ENCODE measurements around the gene AGTR1.
"Not testable (repeated sequence)": the region's sequence is repeated elsewhere in the genome, so short reads cannot be mapped to it uniquely, and the experiment has no call there.

Gene AGTR1

DNA sequence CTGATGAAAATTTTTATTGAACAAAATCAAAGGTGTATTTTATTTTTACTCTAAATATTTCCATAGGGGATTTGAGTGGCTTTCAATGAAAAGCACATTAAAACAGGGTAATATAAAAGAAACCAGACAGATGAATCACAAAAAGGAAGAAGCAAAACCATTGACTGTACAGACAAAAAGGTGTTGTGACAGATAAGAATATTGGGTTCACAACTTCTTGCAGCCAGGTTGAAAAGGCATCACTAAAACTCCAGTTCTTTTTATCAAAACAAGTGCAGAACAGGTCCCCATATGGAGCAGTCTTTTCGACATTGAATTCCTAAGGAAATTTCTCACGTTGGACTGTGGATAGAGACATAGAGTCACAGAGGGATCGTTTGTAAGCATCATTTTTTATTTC lies 53.8 kb downstream of the AGTR1 start:
- no peak for TF ChIP-seq ARNT (IDR thresholded peaks at IDR 0.05)
- no peak for TF ChIP-seq FOXA1 (IDR thresholded peaks at IDR 0.05)
- no peak for TF ChIP-seq CTBP1 (IDR thresholded peaks at IDR 0.05; ENCODE audit: borderline replicate concordance)
- no peak for TF ChIP-seq L3MBTL2 (conservative IDR thresholded peaks at IDR 0.05)
- no peak for TF ChIP-seq TARDBP (IDR thresholded peaks at IDR 0.05)
- TF ChIP-seq NFRKB (IDR thresholded peaks at IDR 0.05): no peak
- ChIA-PET POLR2A (no interaction called here), CTCF (no interaction called here)
- no peak for DNase-seq (ENCODE audit: extremely low spot score)

- POLR2A ChIA-PET; CTCF ChIA-PET; DNase-seq (ENCODE audit: extremely low spot score): not testable (repeated sequence)
Measured at GRCh38 chr3:148753385-148753784, 55.7 kb downstream of the AGTR1 start.

- CTCF ChIA-PET: no interaction called here
- DNase-seq (ENCODE audit: extremely low spot score): no peak
- POLR2A ChIA-PET: no interaction called here
- no peak for TF ChIP-seq ARNT (IDR thresholded peaks at IDR 0.05)
- TF ChIP-seq CTBP1 (IDR thresholded peaks at IDR 0.05; ENCODE audit: borderline replicate concordance): no peak
Measured at GRCh38 chr3:148755570-148755969, 57.9 kb downstream of the AGTR1 start.

- no peak for DNase-seq (ENCODE audit: extremely low spot score)
- CTCF ChIA-PET: no interaction called here
- TF ChIP-seq FOXK2 (IDR thresholded peaks at IDR 0.05): no peak
- no peak for TF ChIP-seq HDGF (IDR thresholded peaks at IDR 0.05; ENCODE audit: borderline replicate concordance)
- no peak for TF ChIP-seq FOXM1 (IDR thresholded peaks at IDR 0.05; ENCODE audit: borderline replicate concordance)
- TF ChIP-seq TARDBP (IDR thresholded peaks at IDR 0.05): no peak
- TF ChIP-seq SUZ12 (IDR thresholded peaks at IDR 0.05): no peak
- TF ChIP-seq SP1 (IDR thresholded peaks at IDR 0.05): no peak
- no peak for TF ChIP-seq L3MBTL2 (conservative IDR thresholded peaks at IDR 0.05)
- no peak for TF ChIP-seq NFRKB (IDR thresholded peaks at IDR 0.05)
- TF ChIP-seq BHLHE40 (IDR thresholded peaks at IDR 0.05; ENCODE audit: borderline replicate concordance): no peak
- no peak for TF ChIP-seq LEF1 (IDR thresholded peaks at IDR 0.05; ENCODE audit: borderline replicate concordance)
- no peak for TF ChIP-seq ARNT (IDR thresholded peaks at IDR 0.05)
- TF ChIP-seq FOXA1 (IDR thresholded peaks at IDR 0.05): no peak
- TF ChIP-seq, protein P1, sequence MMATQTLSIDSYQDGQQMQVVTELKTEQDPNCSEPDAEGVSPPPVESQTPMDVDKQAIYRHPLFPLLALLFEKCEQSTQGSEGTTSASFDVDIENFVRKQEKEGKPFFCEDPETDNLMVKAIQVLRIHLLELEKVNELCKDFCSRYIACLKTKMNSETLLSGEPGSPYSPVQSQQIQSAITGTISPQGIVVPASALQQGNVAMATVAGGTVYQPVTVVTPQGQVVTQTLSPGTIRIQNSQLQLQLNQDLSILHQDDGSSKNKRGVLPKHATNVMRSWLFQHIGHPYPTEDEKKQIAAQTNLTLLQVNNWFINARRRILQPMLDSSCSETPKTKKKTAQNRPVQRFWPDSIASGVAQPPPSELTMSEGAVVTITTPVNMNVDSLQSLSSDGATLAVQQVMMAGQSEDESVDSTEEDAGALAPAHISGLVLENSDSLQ (IDR thresholded peaks at IDR 0.05): no peak
- no peak for TF ChIP-seq ELF4 (IDR thresholded peaks at IDR 0.05)
- TF ChIP-seq CTBP1 (IDR thresholded peaks at IDR 0.05; ENCODE audit: borderline replicate concordance): no peak
- no peak for TF ChIP-seq ZNF384 (IDR thresholded peaks at IDR 0.05)
- POLR2A ChIA-PET: no interaction called here
Measured at GRCh38 chr3:148756311-148756710, 58.6 kb downstream of the AGTR1 start.

DNA sequence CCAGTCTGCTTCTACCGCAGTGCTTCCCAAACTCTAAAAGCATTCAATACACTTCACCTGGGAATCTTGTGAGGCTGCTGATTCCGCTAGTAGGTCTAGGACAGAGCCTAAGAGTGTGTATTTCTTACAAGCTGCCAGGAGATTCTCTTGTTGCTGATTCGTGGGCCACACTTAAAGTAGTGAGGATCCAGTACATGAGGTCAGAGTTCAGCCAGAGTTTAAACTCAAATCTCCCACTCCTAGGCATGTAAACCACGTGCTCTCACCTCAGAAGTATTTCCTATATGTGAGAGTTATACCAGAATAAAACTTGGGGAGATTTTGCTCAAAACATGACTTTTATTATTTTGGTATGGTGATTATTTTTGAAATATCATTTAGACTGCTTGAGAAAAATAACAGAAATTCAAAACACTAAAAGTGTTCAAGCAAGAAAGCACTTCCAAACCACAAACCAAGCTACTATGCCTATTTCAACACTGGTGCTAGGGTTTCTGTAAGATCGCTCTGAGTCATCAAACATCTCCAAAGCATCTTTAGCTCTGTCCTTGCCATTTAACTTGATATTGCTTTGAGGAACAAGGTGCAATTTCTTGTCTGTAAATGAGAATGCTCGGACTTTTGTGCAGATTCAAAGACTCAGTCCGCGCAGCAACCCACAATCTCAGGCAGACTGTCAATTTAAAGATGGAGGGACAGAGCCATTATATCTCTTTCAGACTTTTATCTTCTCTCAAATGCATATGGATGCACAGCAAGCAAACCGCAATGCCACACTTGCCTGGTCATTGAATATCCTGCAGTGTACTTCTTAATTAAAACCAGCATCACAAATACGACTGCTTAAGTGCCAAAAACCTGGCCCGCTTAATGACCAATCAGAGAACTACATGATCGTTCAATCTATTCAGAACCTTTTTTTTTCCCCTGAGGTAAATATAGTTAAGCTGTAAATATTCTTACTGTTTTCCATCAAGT lies 59.8 kb downstream of the AGTR1 start:
- no peak for DNase-seq (ENCODE audit: extremely low spot score)
- TF ChIP-seq FOXM1 (IDR thresholded peaks at IDR 0.05; ENCODE audit: borderline replicate concordance): no peak
- no peak for TF ChIP-seq CTBP1 (IDR thresholded peaks at IDR 0.05; ENCODE audit: borderline replicate concordance)
- TF ChIP-seq LEF1 (IDR thresholded peaks at IDR 0.05; ENCODE audit: borderline replicate concordance): no peak
- no peak for TF ChIP-seq TARDBP (IDR thresholded peaks at IDR 0.05)
- no peak for TF ChIP-seq BHLHE40 (IDR thresholded peaks at IDR 0.05; ENCODE audit: borderline replicate concordance)
- TF ChIP-seq FOXA1 (IDR thresholded peaks at IDR 0.05): no peak
- TF ChIP-seq SP1 (IDR thresholded peaks at IDR 0.05): no peak
- TF ChIP-seq, protein P1 (IDR thresholded peaks at IDR 0.05): no peak
- TF ChIP-seq ELF4 (IDR thresholded peaks at IDR 0.05): no peak
- CTCF ChIA-PET: no interaction called here
- POLR2A ChIA-PET: no interaction called here

- TF ChIP-seq NFRKB (IDR thresholded peaks at IDR 0.05) (no peak), TARDBP (IDR thresholded peaks at IDR 0.05) (no peak), SUZ12 (IDR thresholded peaks at IDR 0.05) (no peak)
- TF ChIP-seq, protein P1 (IDR thresholded peaks at IDR 0.05): no peak
- ChIA-PET POLR2A (no interaction called here), CTCF (no interaction called here)
- no peak for DNase-seq (ENCODE audit: extremely low spot score)
Measured at GRCh38 chr3:148758303-148758884, 60.7 kb downstream of the AGTR1 start.

- CTCF ChIA-PET: no interaction called here
- TF ChIP-seq ELF4 (IDR thresholded peaks at IDR 0.05) (no peak), FOXA1 (IDR thresholded peaks at IDR 0.05) (no peak), CTBP1 (IDR thresholded peaks at IDR 0.05; ENCODE audit: borderline replicate concordance) (no peak), NFRKB (IDR thresholded peaks at IDR 0.05) (no peak), ZNF384 (IDR thresholded peaks at IDR 0.05) (no peak), FOXK2 (IDR thresholded peaks at IDR 0.05) (no peak)
- TF ChIP-seq, protein P1 (IDR thresholded peaks at IDR 0.05): no peak
- DNase-seq (ENCODE audit: extremely low spot score): no peak
- POLR2A ChIA-PET: no interaction called here
Measured at GRCh38 chr3:148759430-148759829, 61.7 kb downstream of the AGTR1 start.

Data from HEK293T (cell line).